SH-SY5Y (cell line): Measurements from ENCODE around the gene ST3GAL3.

Experiments used
- GATA2 ChIP-seq: IDR thresholded peaks from 2 replicates; pipeline ENCODE4 v1.6.1; 2011; ENCODE audit warnings: mild to moderate bottlenecking, low read depth, low read length
- GATA3 ChIP-seq: IDR thresholded peaks from 2 replicates; pipeline ENCODE4 v1.6.1; 2011; ENCODE audit warnings: low read depth, mild to moderate bottlenecking, low read length, moderate library complexity

DNA sequence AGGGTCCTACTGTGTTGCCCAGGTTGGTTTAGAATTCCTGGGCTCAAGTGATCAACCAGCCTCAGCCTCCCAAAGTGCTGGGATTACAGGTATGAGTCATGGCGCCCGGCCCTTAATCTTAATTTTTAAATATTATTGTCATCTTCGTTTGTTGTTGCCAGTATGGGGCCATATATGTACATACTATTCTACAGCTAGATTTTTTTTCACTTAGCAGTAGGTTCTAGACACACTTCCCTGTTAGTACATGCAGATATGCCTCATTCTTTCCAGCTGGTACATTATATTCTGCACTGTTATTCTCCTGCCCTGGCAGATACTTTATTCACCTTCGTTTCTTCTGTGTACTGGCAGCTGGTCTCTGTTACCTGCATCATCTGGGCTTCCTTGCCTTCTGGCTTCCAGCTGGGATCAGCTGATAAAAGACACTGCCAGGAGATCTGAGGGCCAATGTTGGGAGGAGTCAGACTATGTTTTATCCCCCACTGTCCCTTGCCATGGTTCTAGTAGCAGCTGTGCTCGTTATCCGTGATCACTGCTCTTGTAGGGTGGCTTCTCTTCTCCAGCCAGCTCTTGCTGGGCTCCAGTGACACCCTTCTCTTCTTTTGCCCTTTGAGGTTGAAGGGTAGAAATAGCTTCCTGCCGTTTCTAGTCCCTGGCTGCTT is 24.7 kb downstream of the ST3GAL3 start:
- no peak for TF ChIP-seq GATA2
- no peak for TF ChIP-seq GATA3
